ENCODE data around the gene SPDYC.
"Not testable (repeated sequence)": the region's sequence is repeated elsewhere in the genome, so short reads cannot be mapped to it uniquely, and the experiment has no call there.

Gene SPDYC

DNA sequence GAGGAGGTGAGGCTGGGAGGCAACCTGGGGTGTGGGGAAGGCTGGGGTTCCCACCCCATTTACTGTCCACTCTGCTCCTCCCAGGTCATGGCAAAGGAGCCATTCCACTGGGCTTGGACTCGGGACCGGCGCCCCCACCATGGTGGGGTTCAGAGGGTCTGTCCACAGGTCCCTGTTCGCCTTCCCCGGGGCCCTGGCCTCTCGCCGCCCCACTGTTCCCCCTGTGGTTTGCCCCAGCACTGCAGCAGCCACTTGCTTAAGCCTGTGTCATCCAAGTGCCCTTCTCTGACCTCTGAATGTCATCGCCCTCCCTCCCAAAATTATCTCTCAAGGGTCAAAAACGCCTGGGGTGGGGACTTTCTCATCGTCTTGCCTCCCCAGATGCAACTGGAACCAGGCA is 2.6 kb downstream of the SPDYC start:
- no peak for DNase-seq

DNA sequence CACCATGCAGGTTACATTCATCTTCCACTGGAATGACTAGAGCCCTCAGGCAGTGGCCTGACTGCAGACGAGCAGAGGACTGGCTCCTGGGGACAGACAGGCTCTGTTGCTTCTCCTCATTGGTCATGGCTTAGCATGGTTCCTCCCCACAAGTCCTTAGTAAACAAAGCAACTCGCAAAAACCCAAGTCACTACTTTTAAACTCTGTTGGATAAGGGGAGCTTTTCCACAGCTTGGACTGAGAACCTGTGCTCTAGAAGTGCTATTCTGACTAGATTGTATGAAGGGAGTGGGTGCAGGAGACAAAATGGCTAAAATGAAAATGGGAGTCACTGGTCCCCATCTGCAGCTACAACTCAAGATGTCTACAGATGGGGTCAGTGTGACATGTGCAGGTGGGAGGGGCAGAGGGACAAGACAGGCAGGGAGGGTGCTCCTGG is 4.6 kb downstream of the SPDYC start:
- not testable (repeated sequence) for DNase-seq

DNA sequence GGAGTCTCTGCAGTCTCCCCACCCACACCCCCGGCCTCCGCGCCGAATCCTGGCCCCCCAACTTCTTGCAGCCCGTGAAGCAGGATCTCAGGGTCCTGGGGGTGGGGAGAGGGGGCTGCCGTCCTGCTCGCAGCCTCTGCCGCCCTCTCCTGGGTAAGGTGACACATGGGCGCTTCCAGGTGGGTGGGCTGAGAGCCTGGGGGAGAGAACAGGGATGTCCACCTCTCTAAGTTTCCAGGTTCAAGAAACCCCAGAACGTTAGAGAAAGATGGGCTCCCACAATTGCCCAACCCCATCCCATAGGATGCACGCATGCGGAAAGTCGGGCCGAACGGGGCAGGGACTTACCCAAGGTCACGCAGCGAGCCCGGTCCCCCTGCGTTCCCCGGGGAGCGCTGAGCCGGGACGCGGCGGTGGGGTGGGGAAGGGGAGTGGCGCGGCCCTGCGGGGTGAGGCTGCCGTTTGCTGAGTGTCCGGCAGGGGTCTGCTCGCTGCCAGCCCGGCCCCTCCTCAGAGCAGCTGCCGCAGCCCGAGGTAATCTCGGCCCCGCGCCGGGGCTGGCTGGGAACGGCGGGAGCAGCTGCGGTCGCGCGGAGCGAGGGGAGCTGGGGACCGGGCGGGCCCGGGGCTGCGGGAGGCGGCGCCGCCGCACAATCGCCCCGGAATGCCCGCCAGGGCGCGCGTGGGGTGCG is 11.0 kb downstream of the SPDYC start:
- DNase-seq: peak; percentile 70

DNA sequence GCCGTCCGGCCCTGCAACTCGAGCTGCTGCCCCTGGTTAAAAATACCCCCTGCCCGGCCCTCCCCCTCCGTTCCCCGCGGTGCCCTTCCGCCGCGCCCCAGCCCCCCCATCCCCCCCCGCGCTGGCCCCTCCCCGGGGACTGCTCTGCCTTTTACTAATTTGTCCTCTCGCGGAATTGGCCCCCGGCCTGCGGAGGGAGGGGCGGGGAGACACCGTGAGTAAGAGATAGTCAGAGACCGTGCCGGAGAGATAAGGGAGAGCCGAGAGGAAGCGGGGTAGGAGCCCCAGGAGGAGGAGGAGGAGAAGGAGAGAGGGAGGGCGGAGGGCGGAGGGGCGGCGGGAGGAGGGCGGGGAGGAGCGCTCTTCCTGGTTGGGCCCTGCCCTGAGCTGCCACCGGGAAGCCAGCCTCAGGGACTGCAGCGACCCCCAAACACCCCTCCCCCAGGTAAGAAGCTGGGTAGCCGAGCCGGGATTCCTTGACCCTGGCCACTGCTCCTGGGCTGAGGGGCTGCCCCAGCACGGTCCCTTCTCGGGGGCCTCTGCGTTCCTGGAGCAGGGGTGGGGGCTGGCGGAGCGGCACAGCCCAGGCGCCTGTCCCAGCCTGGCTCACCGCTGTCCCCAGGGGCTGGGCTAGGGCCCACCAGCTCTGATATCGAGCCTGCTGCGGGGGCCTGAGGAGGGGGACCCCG is 11.7 kb downstream of the SPDYC start, which contains the start of gene CAPN1:
Gene CAPN1 (plus strand): TSS at position 360 of the 689 bp plus-strand sequence. CDS start 774 bp downstream, outside the sequence.
- peak; percentile 70 for DNase-seq

DNA sequence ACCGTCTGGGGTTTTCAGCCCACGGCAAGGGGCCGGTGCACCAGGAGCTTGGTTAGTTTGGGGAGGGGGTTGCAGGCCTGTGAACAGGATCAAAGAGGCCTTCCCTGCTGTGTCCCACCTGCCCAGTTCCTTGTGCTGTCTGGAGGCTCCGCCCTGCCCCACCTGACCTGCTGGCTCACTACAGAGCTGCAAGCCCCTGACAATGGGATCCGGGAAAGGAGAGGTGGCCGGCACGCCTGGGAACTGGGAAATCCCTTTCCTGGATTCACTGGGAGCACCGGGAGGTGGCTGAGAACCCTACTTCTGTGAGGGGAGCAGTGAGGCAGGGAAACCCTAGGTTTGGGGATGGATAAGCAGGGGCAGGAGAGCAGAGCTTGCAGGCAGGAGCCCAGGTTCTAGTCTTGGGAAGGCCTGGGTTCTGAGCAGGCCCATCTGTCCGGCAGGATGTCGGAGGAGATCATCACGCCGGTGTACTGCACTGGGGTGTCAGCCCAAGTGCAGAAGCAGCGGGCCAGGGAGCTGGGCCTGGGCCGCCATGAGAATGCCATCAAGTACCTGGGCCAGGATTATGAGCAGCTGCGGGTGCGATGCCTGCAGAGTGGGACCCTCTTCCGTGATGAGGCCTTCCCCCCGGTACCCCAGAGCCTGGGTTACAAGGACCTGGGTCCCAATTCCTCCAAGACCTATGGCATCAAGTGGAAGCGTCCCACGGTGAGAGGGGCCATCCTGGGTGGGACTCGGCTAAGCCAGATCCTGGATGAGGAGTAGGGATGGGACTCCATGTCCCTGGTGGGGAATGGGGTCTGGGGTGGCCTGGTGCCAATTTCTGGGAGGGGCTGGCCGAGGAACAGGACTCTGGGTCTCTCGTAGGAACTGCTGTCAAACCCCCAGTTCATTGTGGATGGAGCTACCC is 12.5 kb downstream of the SPDYC start:
- DNase-seq: no peak

DNA sequence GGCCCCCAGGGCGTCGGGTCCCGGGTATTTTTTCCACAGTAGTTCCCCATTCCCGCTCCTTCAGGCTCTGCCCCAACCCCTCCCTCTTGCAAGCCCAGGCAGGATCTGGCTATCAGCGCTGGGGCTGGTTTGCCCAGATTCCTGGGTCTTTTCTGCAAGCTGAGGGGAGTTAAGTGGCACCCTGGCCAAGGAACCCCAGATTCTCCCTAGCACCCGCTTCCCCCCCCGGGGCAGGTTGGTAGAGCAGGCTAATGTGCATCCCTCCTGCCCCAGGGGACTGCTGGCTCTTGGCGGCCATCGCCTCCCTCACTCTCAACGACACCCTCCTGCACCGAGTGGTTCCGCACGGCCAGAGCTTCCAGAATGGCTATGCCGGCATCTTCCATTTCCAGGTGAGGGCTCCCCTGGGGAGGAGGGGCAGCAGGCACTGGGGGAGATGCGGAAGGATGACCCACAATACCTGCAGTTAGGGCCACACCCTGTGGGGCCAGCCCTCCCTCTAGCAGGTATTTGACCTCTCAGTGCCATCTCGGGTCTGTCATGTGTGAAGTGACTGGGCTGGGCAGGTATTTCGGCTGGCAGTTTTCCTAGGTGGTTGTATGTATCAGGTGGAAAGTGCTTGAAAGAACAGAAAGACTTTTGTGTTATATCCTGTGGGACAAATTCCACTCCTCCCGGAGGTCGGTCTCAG is 13.3 kb downstream of the SPDYC start:
- DNase-seq: no peak

DNA sequence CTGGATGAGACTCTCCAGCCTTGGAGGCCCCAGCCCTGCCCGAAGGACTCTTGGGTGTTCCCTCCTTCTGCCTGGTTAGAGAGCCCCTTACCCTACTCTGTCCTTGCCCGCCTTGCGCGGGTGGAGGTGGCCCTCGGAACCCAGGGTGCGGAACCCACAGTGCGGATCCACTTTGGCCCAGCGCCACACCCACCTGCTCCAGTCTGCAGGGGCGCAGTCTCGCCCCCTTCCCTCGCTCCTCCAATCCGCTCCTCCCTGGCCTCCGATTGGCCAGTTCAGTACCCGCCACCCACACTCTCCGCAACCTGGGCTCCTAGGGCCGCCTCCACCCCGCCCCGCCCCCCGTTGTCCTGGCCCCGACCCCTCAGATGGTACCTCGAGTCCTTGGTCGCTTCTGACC is 14.1 kb downstream of the SPDYC start:
- no peak for DNase-seq

DNA sequence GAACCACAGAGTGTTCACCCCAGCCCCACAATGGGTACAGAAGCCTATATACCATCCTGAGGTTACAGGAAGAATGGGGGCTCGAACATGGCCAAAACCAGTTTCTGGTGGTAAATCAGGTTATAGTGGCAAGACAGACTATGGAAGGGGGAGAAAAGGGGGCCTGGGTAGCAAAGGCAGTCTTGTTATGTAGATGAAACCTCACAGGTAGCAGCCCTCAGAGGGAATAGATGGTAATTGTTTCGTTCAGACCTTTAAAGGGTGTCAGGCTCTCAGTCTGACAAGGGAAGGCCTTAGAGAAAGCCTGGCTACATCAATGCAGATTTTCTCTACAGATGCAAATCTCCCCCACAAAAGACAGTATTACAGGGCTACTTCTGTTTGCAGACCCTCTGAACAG is 15.1 kb downstream of the SPDYC start:
- no peak for DNase-seq

DNA sequence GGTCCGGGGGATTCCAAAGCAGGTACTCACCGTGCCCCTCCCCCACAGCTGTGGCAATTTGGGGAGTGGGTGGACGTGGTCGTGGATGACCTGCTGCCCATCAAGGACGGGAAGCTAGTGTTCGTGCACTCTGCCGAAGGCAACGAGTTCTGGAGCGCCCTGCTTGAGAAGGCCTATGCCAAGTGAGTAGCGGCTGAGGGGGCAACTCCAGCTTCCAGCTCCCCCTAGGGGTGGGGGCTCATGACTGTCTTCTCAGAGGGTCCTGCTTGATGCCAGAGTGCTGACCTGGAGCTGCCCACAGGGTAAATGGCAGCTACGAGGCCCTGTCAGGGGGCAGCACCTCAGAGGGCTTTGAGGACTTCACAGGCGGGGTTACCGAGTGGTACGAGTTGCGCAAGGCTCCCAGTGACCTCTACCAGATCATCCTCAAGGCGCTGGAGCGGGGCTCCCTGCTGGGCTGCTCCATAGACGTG is 15.9 kb downstream of the SPDYC start:
- no peak for DNase-seq

DNA sequence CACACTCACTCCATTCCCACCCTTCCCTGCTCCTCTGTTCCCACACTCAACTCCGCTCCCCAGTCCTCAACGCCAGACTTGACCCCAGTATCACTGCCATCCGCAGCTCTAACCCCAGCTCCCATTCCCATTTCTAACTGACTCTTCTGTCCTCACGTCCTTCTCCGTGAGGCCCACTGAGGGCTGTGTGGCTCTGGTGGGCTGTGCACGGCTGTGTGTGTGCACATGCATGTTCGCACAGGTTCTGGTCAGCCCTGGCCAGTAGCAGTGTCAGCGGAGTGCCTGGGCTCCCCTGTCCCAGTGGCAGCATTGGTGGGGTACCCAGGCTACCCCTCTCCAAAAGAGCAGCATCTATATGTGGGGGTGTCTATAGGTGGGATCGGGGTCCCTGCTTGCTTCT is 16.7 kb downstream of the SPDYC start:
- DNase-seq: no peak

DNA sequence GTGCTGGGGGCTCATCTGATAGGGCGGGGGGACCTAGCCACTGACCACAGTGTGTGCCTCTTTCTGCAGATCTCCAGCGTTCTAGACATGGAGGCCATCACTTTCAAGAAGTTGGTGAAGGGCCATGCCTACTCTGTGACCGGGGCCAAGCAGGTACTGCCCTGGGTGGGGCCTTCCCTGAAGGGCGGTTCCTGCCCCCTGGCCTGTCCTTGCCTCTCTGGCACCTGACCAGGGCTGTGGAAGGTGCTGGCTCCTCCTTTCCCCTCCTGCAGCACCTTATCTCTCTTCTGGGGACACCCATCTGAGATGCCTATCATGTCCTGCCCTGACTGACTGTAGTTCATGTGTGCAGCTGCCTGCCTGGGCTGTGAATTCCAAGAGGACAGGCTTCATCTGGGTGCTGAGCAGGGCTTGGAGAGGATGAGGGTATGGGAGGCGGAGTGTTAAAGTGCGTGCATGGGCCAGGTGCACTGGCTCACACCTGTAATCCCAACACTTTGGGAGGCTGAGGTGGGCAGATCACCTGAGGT is 17.2 kb downstream of the SPDYC start:
- no peak for DNase-seq

DNA sequence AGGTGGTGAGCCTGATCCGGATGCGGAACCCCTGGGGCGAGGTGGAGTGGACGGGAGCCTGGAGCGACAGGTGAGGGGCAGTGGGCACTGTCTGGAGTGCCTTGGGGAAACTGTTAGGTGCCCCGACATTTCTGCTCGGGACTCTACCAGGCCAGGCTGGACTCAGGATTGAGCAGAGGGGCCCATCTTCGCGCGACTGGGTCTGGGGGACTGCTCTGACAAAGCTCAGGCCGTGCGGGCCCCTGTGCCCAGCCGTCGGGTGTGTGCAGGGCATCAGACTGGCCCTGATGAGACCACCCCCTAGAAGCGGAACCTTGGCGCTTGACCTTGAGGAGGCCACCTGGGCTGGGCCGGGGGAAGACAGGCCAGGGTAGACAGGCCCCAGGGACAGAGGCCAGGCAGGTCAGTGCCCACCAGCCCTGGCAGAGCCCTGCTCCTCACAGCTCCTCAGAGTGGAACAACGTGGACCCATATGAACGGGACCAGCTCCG is 18.0 kb downstream of the SPDYC start:
- DNase-seq: no peak

DNA sequence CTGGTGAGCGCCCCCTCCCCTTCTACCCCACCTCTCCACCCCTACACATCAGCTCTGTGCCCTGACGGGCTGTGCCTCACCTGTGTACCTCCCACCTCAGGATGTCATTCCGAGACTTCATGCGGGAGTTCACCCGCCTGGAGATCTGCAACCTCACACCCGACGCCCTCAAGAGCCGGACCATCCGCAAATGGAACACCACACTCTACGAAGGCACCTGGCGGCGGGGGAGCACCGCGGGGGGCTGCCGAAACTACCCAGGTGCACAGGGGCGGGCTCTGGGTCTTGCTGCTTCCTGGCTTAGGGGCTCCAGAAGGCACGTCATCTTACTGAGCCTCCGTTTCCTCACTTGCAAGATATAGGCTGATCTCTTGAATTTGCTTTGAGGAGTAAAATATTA is 18.5 kb downstream of the SPDYC start:
- no peak for DNase-seq

DNA sequence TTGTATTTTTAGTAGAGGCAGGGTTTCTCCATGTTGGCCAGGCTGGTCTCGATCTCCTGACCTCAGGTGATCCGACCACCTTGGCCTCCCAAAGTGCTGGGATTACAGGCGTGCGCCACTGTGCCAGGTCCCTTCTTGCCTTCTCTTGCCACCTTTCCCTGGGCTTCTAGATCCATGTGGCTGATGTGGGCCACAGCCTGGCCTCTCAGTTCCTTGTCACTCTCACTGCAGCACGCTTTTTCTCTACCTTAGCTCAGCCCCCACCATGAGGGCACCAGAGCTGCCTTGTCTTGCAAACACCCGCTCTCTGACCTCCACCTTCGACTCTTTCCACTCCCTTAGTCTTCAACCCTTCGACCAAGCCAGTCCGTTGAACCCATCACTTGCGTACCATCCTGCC is 19.2 kb downstream of the SPDYC start:
- DNase-seq: no peak

DNA sequence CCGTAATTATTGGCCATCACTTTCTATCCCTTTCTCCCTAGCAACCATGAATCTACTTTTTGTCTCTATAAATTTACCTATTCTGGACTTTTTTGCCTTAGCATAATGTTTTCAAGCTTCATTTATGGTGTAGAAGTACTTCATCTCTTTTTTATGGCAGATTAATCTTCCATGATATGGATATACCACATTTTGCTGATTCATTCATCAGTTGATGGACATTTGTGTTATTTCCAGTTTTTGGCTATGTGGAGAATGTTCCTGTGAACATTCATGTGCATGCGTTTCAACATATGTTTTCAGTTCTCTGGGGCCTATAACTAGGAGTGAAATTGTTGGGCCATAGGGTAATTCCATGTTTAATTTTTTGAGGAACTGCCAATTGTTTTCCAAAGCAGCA is 24.5 kb downstream of the SPDYC start:
- no peak for DNase-seq

DNA sequence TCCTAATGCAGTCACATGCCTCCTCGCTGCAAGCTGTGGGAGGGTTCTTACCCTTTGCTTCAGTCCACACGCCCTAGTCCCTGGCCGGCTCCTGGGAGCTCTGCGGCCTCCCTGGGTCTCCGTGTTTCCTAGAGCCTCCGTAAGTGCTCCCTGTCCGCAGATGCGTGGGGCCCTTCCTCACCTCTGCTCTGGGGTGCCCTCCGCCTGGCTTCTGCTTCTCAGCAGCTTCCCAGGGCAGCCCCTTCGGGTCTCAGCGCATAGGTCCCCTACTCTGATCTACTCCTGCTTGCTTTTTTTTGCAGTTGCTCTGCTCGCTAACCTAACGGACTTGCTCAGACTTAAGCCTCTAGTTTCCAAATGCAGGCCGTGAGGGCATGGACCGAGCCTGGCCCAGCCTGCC is 34.1 kb downstream of the SPDYC start:
- DNase-seq: no peak

DNA sequence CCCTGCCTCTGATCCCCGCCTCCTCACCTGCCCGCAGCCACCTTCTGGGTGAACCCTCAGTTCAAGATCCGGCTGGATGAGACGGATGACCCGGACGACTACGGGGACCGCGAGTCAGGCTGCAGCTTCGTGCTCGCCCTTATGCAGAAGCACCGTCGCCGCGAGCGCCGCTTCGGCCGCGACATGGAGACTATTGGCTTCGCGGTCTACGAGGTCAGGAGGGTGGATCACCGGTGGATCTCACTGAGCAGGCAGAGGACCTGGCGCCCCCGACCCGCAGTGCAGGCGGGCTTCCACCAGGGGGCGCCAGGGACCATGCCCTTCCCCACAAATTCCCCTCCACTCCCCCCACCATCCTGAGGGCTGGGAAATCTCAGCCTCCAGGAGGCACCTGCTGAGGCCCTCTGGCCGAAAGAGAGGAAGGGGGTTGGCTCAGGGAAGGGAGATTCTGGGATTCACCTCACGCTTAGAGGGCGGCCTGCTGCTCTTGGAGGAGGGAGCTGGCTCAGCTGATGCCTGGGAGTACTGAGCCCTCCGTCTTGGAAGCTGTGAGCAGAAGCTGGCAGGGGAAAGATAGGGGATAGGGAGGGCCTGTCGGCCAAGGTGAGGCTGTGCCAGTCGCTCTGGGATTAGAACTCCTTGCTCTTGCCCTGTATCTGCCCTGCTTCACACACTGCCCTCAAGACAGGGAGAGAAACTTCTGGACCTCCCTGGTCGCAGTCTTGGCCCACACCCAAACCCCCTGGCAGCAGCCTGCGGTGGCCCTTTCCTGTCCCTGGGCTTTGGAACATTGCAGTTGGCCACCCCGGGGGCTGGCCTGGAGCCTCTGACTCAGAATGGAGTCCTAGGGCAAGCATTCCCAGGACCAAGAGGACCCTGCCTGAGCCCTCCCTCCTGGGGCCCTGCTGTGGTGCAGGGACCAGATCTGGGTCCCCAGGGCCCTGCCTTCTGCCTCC is 34.9 kb downstream of the SPDYC start:
- DNase-seq: peak; percentile 67

DNA sequence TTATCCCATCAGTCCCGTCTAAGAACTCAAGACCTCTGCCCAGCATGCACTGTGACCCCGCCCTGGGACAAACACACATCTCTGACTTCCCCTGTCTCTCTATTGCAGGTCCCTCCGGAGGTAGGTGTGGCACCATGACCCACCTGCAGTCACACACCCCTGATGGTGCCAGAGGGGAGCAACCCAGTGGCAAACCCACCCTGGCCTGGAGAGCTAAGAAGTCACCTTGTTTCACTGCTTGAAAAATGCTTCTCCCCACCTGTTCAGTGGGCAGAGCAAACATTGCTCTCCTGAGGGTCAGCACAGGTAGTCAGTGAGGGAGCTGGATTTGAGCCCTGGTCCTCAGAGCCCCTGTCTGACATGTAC is 35.6 kb downstream of the SPDYC start:
- DNase-seq: no peak

DNA sequence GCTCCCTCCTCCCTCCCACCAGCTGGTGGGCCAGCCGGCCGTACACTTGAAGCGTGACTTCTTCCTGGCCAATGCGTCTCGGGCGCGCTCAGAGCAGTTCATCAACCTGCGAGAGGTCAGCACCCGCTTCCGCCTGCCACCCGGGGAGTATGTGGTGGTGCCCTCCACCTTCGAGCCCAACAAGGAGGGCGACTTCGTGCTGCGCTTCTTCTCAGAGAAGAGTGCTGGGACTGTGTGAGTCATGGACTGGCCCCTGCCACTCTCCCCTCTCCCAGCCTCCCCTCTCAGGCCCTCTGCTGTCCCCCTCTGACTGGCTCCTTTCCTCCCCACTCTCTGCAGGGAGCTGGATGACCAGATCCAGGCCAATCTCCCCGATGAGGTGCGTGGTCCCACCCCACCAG is 36.4 kb downstream of the SPDYC start:
- DNase-seq: no peak

DNA sequence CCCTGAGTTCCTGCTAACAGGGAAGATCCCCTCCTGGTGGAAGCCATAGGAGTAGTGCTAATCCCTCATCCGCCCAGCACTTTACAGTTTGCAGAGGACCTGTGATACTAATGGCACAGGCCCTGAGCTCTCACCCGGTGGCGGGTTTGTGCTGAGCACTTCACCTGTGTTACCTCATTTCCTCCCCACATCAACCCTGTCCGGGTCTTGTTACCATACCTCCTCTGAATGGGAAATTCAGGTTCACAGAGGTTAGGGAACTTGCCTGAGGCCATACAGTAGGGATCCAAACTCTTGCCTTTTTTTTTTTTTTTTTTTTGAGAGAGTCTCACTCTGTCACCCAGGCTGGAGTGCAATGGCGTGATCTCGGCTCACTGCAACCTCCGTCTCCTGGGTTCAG is 36.9 kb downstream of the SPDYC start:
- no peak for DNase-seq
